Body of pancreas (tissue), 4 donors: ENCODE measurements around the gene DRC7. TPM values are rescaled to one million over a fixed set of nuclear protein-coding genes. Genes with fewer than 3 reads are reported as not detected.

ENCODE experiments used
- ATAC-seq: fragments of 150-250 bp; one replicate; pipeline ENCODE4 v1.9.1; 2016
- DNase-seq, 4 donors: peaks; one replicate each; pipeline ENCODE4 v3.0.0-alpha.2; 2019
- H3K27ac ChIP-seq, 4 donors: fragments of 200-600 bp; sonication (generic); 1 replicate in 3 of 4; 2 replicates in 1 of 4; pipeline versions ENCODE4 v1.5.1 to v1.6.1; 2016 to 2019; ENCODE audit warnings: mild to moderate bottlenecking in 1 of 4, mixed read lengths in 1 of 4, moderate library complexity in 1 of 4
- H3K27me3 ChIP-seq, 2 donors: fragments of 200-600 bp; sonication (generic); one replicate each; pipeline ENCODE4 v1.6.0; 2016; ENCODE audit warnings: mild to moderate bottlenecking in 1 of 2
- H3K36me3 ChIP-seq, 2 donors: fragments of 200-600 bp; sonication (generic); replicated peaks in 1 of 2; 2 replicates each; pipeline ENCODE4 v1.5.1; 2016; ENCODE audit warnings: low read depth in 2 of 2; ENCODE audit not compliant: insufficient read depth in 1 of 2
- H3K4me1 ChIP-seq: fragments of 200-600 bp; sonication (generic); one replicate; pipeline ENCODE4 v1.6.0; 2016
- H3K4me3 ChIP-seq, 2 donors: fragments of 200-600 bp; sonication (generic); 1 replicate in 1 of 2; 2 replicates in 1 of 2; pipeline ENCODE4 v1.5.1; 2016 to 2019
- H3K9me3 ChIP-seq, 3 donors: fragments of 200-600 bp; sonication (generic); 1 replicate in 2 of 3; 2 replicates in 1 of 3; pipeline ENCODE4 v1.5.1; 2016
- POLR2A ChIP-seq, 3 donors: fragments of 450-650 bp; IDR thresholded peaks; one replicate each; pipeline ENCODE4 v1.6.1; 2016; ENCODE audit warnings: antibody characterized with exemption in 3 of 3, mild to moderate bottlenecking in 2 of 3
- WGBS, 2 donors: methylation state at CpG; one replicate each; pipeline ENCODE4 v1.1.5; 2017; 5-methylcytosine and 5-hydroxymethylcytosine counted together
- intact Hi-C: fragments of 100-400 bp; cut with DNase I; formaldehyde crosslinking; loops from one replicate; pipeline ENCODE4 v1.15.1; 2023
- total RNA-seq, 2 donors: library from RNA; depleted of rRNA; stranded (reverse); fragments of >200 nt; gene quantifications; one replicate each; pipeline ENCODE4 v1.1.0, GENCODE V29; 2016
- TF ChIP-seq, protein P1 (sequence below), 7 experiments: fragments of 450-650 bp in 4 of 7; fragments of 200-600 bp in 3 of 7; sonication (generic) in 3 of 7; IDR thresholded peaks; one replicate each; pipeline ENCODE4 v1.5.1; 2016 to 2019; ENCODE audit warnings: antibody characterized with exemption in 7 of 7

Gene DRC7
- total RNA-seq, 2 donors from 2014 or later: 1.3 TPM; not detected in 1

GRCh38 chr16:57653936-57654335, 40.7 kb upstream of the DRC7 start:
- Histone ChIP-seq H3K36me3 (peaks cover 4 to 13% of the 10 kb centered on the region in 2 donors), H3K27ac (no peak overlapping the region), H3K4me3 (no peak overlapping the region), H3K9me3 (no peaks in the 10 kb centered on the region), H3K27me3 (no peaks in the 10 kb centered on the region), H3K4me1 (no peaks in the 10 kb centered on the region)
- TF ChIP-seq, protein P1, sequence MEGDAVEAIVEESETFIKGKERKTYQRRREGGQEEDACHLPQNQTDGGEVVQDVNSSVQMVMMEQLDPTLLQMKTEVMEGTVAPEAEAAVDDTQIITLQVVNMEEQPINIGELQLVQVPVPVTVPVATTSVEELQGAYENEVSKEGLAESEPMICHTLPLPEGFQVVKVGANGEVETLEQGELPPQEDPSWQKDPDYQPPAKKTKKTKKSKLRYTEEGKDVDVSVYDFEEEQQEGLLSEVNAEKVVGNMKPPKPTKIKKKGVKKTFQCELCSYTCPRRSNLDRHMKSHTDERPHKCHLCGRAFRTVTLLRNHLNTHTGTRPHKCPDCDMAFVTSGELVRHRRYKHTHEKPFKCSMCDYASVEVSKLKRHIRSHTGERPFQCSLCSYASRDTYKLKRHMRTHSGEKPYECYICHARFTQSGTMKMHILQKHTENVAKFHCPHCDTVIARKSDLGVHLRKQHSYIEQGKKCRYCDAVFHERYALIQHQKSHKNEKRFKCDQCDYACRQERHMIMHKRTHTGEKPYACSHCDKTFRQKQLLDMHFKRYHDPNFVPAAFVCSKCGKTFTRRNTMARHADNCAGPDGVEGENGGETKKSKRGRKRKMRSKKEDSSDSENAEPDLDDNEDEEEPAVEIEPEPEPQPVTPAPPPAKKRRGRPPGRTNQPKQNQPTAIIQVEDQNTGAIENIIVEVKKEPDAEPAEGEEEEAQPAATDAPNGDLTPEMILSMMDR (IDR thresholded peaks at IDR 0.05): no peak
- no peak for TF ChIP-seq POLR2A (IDR thresholded peaks at IDR 0.05)
- DNase-seq: no peak
- intact Hi-C loops: loop anchor here (5.0 kb wide), 1 partner anchor 73 kb away; no protein-coding TSS in a partner anchor
- WGBS, 2 donors: 64 to 70% methylated on average over 7 to 16 of the region's 16 CpGs
- ATAC-seq: no peak

DNA sequence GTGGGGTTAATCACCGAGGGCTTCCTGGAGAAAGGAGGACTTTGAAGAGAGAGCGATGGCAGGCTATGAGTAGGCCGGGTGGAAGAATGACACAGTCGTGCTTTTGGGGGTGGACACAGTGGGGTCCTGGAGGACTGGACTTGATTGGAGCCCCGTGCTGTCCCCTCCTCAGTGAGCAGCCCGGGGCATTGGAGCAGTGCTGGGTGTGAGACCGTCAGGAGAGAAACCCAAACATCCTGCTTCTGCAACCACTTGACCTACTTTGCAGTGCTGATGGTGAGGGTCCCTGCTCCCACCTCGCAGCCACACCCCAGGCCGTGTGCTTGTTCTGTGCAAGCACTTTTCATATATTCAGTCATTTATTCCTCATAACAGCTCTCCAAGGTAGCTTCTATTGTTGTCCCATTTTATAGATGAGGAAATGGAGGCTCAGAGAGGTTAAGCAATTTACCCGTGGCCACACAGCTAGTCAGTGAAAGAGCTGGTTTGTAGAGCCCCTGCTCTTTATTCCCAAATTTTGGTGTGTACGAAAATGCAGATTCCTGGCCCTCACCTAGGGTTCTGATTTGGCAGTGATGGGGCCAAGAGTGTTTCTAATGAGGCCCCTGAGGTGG, 38.2 kb upstream of the DRC7 start:
- intact Hi-C loops: no loop called here
- no peaks in the 10 kb centered on the region for H3K27me3 ChIP-seq
- ATAC-seq (no peak), DNase-seq (no peak)
- no peak overlapping the region for H3K27ac ChIP-seq
- no peak overlapping the region for H3K4me3 ChIP-seq
- TF ChIP-seq, protein P1 (IDR thresholded peaks at IDR 0.05): no peak
- TF ChIP-seq POLR2A (IDR thresholded peaks at IDR 0.05): no peak
- H3K4me1 ChIP-seq: no peaks in the 10 kb centered on the region
- WGBS, 2 donors: 87 to 88% methylated on average over 11 of the region's 11 CpGs
- no peaks in the 10 kb centered on the region for H3K9me3 ChIP-seq
- H3K36me3 ChIP-seq: peaks cover 0 to 24% of the 10 kb centered on the region in 2 donors

DNA sequence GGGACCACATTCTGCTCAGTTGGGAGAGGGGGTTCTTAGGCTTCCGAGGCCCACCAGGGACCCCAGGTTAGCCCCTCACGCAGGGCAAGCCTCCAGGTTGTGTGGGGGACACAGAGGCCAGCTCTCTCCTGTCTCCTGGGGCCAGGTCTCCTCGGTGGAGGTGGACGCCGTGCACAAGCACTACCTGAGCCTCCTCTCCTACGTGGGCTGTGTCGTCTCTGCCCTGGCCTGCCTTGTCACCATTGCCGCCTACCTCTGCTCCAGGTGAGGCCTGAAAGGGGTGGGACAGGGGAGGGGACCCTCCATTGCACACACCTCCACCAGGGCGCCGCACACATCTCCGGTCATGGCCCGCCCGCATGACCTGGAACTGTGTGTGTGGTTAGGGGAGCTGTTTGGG, 37.4 kb upstream of the DRC7 start:
- Histone ChIP-seq H3K9me3 (no peaks in the 10 kb centered on the region), H3K27ac (no peak overlapping the region), H3K4me3 (no peak overlapping the region), H3K36me3 (peaks cover 0 to 26% of the 10 kb centered on the region in 2 donors), H3K4me1 (no peaks in the 10 kb centered on the region), H3K27me3 (no peaks in the 10 kb centered on the region)
- intact Hi-C loops: no loop called here
- ATAC-seq (no peak), DNase-seq (no peak)
- WGBS, 2 donors: 89 to 96% methylated on average over 7 to 13 of the region's 13 CpGs
- TF ChIP-seq, protein P1 (IDR thresholded peaks at IDR 0.05): no peak

DNA sequence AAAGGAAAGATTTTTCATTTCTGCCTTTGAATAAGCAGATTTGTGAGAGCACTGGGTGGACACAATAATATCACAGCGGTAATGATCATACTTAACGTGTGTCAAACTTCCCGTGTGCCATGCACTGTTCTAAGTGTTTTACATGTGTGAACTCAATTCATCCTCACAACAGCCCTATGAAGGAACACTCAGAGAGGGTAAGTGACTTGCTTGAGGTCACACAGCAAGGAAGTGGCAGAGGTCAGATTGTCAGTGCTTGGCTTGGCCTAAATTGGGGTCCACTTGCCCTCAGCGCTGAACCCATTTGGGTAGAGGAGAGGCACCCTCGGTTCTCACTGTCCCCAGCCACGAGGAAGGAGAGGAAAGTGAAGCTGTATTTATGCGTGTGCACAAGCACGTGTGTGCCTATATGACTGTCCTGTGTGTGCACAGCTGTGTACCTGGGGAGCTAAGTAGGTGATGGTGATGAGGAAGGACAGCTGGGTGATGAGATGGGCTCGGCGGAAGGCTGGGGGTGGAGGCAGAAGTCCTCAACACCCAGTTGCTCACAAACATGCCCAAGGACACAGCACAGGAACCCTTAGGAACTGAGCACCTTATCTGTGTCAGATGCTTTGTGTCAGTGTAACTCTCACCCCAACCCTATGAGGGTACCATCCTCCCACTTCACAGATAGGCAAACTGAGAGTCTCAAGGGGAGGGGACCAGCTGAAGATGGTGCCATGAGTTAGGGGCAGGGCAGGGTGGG, 36.3 kb upstream of the DRC7 start:
- no peaks in the 10 kb centered on the region for H3K27me3 ChIP-seq
- peaks cover 0 to 30% of the 10 kb centered on the region in 2 donors for H3K36me3 ChIP-seq
- no peak for DNase-seq
- 83 to 86% methylated on average over 10 of the region's 10 CpGs for WGBS, 2 donors
- no peak overlapping the region for H3K27ac ChIP-seq
- no peaks in the 10 kb centered on the region for H3K4me1 ChIP-seq
- ATAC-seq: no peak
- intact Hi-C loops: no loop called here
- H3K4me3 ChIP-seq: no peak overlapping the region
- H3K9me3 ChIP-seq: no peaks in the 10 kb centered on the region
- TF ChIP-seq, protein P1 (IDR thresholded peaks at IDR 0.05): no peak
- TF ChIP-seq POLR2A (IDR thresholded peaks at IDR 0.05): no peak
